WTC11 (cell line): ENCODE measurements around the gene MOV10L1.

Experiments
- CBFB ChIP-seq: sonication (generic); formaldehyde crosslinking; IDR thresholded peaks from 2 replicates; pipeline ENCODE4 v1.8.1; 2022; ENCODE audit warnings: mild to moderate bottlenecking, low read depth, missing genetic modification reagents
- NR3C1 ChIP-seq: sonication (generic); formaldehyde crosslinking; conservative IDR thresholded peaks from 2 replicates; pipeline ENCODE4 v1.8.1; 2023; ENCODE audit warnings: low read depth, mild to moderate bottlenecking, missing genetic modification reagents
- RELA ChIP-seq: sonication (generic); formaldehyde crosslinking; IDR thresholded peaks from 2 replicates; pipeline ENCODE4 v1.8.1; 2022; ENCODE audit warnings: missing genetic modification reagents, mild to moderate bottlenecking, borderline replicate concordance
- ZBTB21 ChIP-seq: sonication (generic); formaldehyde crosslinking; IDR thresholded peaks from 2 replicates; pipeline ENCODE4 v1.8.1; 2023; ENCODE audit warnings: mild to moderate bottlenecking, missing genetic modification reagents, borderline replicate concordance
- ZNF121 ChIP-seq: sonication (generic); formaldehyde crosslinking; IDR thresholded peaks from 2 replicates; pipeline ENCODE4 v1.8.0; 2023; ENCODE audit warnings: missing genetic modification reagents
- ZNF423 ChIP-seq: fragments of 250-450 bp; sonication (Bioruptor Pico); IDR thresholded peaks from 2 replicates; pipeline ENCODE4 v2.1.2; 2022; ENCODE audit warnings: mild to moderate bottlenecking, moderate library complexity
- TF ChIP-seq, protein P1 (sequence below): fragments of 200-600 bp; IDR thresholded peaks from 2 replicates; pipeline ENCODE4 v1.8.0; 2022; ENCODE audit warnings: antibody characterized with exemption
- TF ChIP-seq, protein P2 (sequence below): sonication (generic); formaldehyde crosslinking; IDR thresholded peaks from 2 replicates; pipeline ENCODE4 v1.8.0; 2022; ENCODE audit warnings: mild to moderate bottlenecking, missing genetic modification reagents
- TF ChIP-seq, protein P3 (sequence below): sonication (generic); formaldehyde crosslinking; IDR thresholded peaks from 2 replicates; pipeline ENCODE4 v1.8.1; 2022; ENCODE audit warnings: low read depth, mild to moderate bottlenecking, moderate library complexity, missing genetic modification reagents, borderline replicate concordance
- TF ChIP-seq, protein P4 (sequence below): sonication (generic); formaldehyde crosslinking; IDR thresholded peaks from 2 replicates; pipeline ENCODE4 v1.8.1; 2023; ENCODE audit warnings: mild to moderate bottlenecking, missing genetic modification reagents, borderline replicate concordance

DNA sequence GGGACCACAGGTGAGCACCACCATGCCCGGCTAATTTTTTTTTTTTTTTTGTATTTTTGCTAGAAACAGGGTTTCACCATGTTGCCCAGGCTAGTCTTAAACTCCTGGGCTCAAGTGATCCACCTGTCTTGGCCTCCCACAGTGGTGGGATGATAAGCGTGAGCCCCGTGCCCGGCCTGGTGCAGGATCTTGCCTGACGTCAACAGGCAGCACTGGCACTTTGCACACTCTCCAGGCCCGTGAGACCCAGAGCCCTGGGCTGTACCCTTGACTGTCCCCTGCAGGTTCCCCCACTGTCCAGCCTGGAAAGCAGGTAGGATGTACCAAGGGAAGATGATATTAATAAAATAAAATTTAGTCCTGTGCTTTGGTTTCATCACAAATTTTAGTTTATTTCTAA is 51.7 kb downstream of the MOV10L1 start:
- TF ChIP-seq, protein P1, sequence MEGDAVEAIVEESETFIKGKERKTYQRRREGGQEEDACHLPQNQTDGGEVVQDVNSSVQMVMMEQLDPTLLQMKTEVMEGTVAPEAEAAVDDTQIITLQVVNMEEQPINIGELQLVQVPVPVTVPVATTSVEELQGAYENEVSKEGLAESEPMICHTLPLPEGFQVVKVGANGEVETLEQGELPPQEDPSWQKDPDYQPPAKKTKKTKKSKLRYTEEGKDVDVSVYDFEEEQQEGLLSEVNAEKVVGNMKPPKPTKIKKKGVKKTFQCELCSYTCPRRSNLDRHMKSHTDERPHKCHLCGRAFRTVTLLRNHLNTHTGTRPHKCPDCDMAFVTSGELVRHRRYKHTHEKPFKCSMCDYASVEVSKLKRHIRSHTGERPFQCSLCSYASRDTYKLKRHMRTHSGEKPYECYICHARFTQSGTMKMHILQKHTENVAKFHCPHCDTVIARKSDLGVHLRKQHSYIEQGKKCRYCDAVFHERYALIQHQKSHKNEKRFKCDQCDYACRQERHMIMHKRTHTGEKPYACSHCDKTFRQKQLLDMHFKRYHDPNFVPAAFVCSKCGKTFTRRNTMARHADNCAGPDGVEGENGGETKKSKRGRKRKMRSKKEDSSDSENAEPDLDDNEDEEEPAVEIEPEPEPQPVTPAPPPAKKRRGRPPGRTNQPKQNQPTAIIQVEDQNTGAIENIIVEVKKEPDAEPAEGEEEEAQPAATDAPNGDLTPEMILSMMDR, result no peak
- TF ChIP-seq CBFB (CRISPR knock-in tag), result no peak
- TF ChIP-seq ZNF121 (CRISPR knock-in tag), result no peak
- TF ChIP-seq, protein P2, sequence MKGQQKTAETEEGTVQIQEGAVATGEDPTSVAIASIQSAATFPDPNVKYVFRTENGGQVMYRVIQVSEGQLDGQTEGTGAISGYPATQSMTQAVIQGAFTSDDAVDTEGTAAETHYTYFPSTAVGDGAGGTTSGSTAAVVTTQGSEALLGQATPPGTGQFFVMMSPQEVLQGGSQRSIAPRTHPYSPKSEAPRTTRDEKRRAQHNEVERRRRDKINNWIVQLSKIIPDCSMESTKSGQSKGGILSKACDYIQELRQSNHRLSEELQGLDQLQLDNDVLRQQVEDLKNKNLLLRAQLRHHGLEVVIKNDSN, result no peak
- TF ChIP-seq ZNF423 (CRISPR knock-in tag), result no peak
- TF ChIP-seq, protein P3, sequence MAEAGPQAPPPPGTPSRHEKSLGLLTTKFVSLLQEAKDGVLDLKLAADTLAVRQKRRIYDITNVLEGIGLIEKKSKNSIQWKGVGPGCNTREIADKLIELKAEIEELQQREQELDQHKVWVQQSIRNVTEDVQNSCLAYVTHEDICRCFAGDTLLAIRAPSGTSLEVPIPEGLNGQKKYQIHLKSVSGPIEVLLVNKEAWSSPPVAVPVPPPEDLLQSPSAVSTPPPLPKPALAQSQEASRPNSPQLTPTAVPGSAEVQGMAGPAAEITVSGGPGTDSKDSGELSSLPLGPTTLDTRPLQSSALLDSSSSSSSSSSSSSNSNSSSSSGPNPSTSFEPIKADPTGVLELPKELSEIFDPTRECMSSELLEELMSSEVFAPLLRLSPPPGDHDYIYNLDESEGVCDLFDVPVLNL (CRISPR knock-in tag), result no peak
- no peak for TF ChIP-seq RELA
- TF ChIP-seq ZBTB21 (CRISPR knock-in tag), result no peak
- TF ChIP-seq, protein P4, sequence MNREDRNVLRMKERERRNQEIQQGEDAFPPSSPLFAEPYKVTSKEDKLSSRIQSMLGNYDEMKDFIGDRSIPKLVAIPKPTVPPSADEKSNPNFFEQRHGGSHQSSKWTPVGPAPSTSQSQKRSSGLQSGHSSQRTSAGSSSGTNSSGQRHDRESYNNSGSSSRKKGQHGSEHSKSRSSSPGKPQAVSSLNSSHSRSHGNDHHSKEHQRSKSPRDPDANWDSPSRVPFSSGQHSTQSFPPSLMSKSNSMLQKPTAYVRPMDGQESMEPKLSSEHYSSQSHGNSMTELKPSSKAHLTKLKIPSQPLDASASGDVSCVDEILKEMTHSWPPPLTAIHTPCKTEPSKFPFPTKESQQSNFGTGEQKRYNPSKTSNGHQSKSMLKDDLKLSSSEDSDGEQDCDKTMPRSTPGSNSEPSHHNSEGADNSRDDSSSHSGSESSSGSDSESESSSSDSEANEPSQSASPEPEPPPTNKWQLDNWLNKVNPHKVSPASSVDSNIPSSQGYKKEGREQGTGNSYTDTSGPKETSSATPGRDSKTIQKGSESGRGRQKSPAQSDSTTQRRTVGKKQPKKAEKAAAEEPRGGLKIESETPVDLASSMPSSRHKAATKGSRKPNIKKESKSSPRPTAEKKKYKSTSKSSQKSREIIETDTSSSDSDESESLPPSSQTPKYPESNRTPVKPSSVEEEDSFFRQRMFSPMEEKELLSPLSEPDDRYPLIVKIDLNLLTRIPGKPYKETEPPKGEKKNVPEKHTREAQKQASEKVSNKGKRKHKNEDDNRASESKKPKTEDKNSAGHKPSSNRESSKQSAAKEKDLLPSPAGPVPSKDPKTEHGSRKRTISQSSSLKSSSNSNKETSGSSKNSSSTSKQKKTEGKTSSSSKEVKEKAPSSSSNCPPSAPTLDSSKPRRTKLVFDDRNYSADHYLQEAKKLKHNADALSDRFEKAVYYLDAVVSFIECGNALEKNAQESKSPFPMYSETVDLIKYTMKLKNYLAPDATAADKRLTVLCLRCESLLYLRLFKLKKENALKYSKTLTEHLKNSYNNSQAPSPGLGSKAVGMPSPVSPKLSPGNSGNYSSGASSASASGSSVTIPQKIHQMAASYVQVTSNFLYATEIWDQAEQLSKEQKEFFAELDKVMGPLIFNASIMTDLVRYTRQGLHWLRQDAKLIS, result no peak
- no peak for TF ChIP-seq NR3C1
